IPS-15b (cell line): ENCODE data around the gene ZFYVE28.
A peak's percentile ranks its signal among the peaks of the same experiment; 100 is the strongest.

ENCODE experiments used
- H3K27me3 ChIP-seq: one replicate; pipeline ENCODE4 v1.6.1; 2013; ENCODE audit warnings: low read length; ENCODE audit not compliant: control insufficient read depth, insufficient read depth
- H3K36me3 ChIP-seq: one replicate; pipeline ENCODE4 v1.6.1; 2013; ENCODE audit warnings: low read length; ENCODE audit not compliant: control insufficient read depth, insufficient read depth
- H3K4me1 ChIP-seq: one replicate; pipeline ENCODE4 v1.6.1; 2013; ENCODE audit warnings: mild to moderate bottlenecking, low read length; ENCODE audit not compliant: control insufficient read depth, insufficient read depth
- H3K4me3 ChIP-seq: one replicate; pipeline ENCODE4 v1.5.1; 2013; ENCODE audit warnings: low read depth, low read length
- H3K9ac ChIP-seq: one replicate; pipeline ENCODE4 v1.6.1; 2013; ENCODE audit warnings: low read depth, mild to moderate bottlenecking, low read length
- H3K9me3 ChIP-seq: one replicate; pipeline ENCODE4 v1.6.1; 2013; ENCODE audit warnings: mild to moderate bottlenecking, low read length; ENCODE audit not compliant: control insufficient read depth, insufficient read depth

Gene ZFYVE28

DNA sequence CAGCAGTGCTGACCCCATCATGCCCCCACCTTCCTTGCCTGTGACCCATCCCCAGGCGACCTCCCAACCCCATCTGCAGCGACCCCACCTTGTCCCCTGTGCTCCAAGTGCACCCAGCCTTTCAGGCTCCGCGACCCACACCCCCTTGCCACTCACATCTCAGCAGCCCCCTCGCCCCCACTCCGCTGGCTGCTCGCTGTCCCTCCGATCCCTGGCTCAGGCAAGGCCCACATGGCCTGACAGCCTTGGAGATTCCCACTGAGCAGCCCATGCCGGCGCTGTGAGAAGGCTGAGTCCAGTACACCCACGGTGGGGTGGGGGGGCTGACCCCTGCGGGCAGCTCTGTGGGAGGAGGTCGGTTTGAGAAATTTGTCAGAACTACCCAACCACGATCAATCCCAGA lies 9.1 kb downstream of the ZFYVE28 start:
- Histone ChIP-seq H3K9ac (no peak overlapping the region), H3K4me3 (no peak overlapping the region), H3K4me1 (peaks cover 4% of the 10 kb centered on the region), H3K9me3 (no peaks in the 10 kb centered on the region), H3K36me3 (no peaks in the 10 kb centered on the region), H3K27me3 (peaks cover 8% of the 10 kb centered on the region)

DNA sequence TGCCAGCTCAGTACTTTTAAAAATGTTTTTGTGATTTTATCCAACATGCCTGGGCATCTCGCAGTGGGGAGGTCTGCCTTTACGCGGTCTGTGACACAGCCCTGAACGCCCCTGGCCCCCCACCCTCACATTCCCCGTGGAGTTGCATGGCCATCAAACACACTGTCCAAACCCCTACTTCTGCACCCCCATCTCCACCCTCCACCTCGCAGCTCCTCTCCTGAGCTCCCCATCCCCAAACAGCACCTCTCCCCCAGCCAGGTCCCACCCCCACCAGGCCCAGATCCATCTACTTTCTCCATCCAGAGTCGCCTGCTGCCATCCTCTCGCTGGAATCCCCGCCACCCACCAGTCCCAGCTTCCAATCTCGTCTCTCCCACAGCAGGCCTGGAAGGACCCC lies 9.5 kb downstream of the ZFYVE28 start:
- Histone ChIP-seq H3K27me3 (peaks cover 4% of the 10 kb centered on the region), H3K4me1 (peaks cover 4% of the 10 kb centered on the region), H3K9me3 (no peaks in the 10 kb centered on the region), H3K9ac (no peak overlapping the region), H3K36me3 (no peaks in the 10 kb centered on the region), H3K4me3 (no peak overlapping the region)

- Histone ChIP-seq H3K9me3 (no peaks in the 10 kb centered on the region), H3K27me3 (peaks cover under 1% of the 10 kb centered on the region), H3K4me3 (no peak overlapping the region), H3K9ac (no peak overlapping the region), H3K36me3 (no peaks in the 10 kb centered on the region), H3K4me1 (peaks cover 1% of the 10 kb centered on the region)
Observed at GRCh38 chr4:2408401-2408958, 10.0 kb downstream of the ZFYVE28 start.

- H3K4me1 ChIP-seq: no peaks in the 10 kb centered on the region
- no peaks in the 10 kb centered on the region for H3K9me3 ChIP-seq
- no peaks in the 10 kb centered on the region for H3K36me3 ChIP-seq
- no peaks in the 10 kb centered on the region for H3K27me3 ChIP-seq
- no peak overlapping the region for H3K9ac ChIP-seq
- H3K4me3 ChIP-seq: no peak overlapping the region
Observed at GRCh38 chr4:2407991-2408342, 10.5 kb downstream of the ZFYVE28 start.

DNA sequence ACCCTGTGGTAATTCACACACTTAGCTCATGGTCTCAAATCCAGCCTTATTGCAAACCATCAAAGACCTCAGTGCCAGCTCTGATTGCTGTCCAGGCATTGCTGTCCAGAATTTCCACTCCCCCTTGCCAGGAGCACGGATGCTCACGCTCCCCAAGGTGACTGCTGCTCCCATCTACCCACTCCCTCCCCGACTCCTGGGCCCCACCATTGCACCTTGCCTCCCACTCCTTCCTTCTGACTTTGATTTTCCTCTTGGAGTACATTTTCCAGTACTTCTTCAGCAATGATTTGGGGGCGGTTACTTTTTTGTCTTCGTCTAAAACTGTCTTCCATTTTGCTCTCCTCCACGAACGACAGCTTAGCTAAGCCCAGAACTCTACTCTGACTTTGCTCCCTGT lies 11.5 kb downstream of the ZFYVE28 start:
- Histone ChIP-seq H3K27me3 (no peaks in the 10 kb centered on the region), H3K4me1 (peaks cover 7% of the 10 kb centered on the region), H3K9ac (no peak overlapping the region), H3K4me3 (no peak overlapping the region), H3K9me3 (no peaks in the 10 kb centered on the region), H3K36me3 (no peaks in the 10 kb centered on the region)

DNA sequence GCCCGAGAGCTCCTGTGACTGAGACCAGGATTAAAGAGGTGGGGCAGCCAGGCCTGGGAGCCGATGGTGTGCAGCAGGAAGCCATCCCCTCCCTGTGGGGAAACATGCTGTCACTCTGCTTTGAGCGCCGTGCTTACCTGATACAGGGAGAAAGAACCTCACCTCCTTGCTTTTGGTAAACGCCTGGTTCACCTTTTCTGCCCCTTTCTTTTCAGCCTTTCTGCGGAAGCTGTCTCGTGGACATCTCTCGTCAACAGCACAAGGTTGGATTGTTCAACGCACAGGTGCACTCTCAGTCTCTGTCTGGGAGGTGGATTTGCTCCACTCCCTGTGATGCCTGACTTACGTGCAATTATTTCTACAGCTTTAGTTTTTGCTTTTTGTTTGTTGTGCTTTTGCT lies 12.0 kb downstream of the ZFYVE28 start:
- Histone ChIP-seq H3K36me3 (no peaks in the 10 kb centered on the region), H3K27me3 (no peaks in the 10 kb centered on the region), H3K9ac (no peak overlapping the region), H3K4me3 (no peak overlapping the region), H3K9me3 (no peaks in the 10 kb centered on the region), H3K4me1 (peaks cover 9% of the 10 kb centered on the region)

GRCh38 chr4:2402941-2403340 lies 15.5 kb downstream of the ZFYVE28 start:
- H3K9ac ChIP-seq: no peak overlapping the region
- H3K9me3 ChIP-seq: no peaks in the 10 kb centered on the region
- H3K4me1 ChIP-seq: peaks cover 11% of the 10 kb centered on the region
- no peaks in the 10 kb centered on the region for H3K27me3 ChIP-seq
- no peaks in the 10 kb centered on the region for H3K36me3 ChIP-seq
- no peak overlapping the region for H3K4me3 ChIP-seq

GRCh38 chr4:2402048-2402842 lies 16.2 kb downstream of the ZFYVE28 start:
- H3K27me3 ChIP-seq: no peaks in the 10 kb centered on the region

DNA sequence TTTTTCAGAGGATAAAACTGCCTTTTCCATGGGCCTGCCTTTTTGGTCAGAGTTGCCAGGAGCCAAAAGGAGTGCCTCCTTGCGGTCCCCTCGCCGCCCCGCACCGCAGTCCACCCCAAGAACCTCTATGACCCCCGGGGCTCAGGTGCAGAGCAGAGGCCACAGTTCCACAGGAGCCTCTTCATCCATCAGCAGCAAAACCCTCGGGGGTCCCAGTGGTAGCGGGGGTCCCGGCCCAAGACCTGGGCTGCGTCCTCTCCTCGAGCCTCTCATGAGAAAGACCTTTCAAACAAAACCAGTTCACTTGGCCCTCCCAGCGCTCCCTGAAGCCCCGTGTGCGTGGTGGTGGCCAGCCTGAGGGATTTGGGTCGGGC lies 16.8 kb downstream of the ZFYVE28 start:
- Histone ChIP-seq H3K4me1 (peaks cover 11% of the 10 kb centered on the region), H3K4me3 (peak overlapping the region; percentile 39), H3K36me3 (no peaks in the 10 kb centered on the region), H3K27me3 (no peaks in the 10 kb centered on the region), H3K9ac (no peak overlapping the region), H3K9me3 (no peaks in the 10 kb centered on the region)

More at GRCh38 chr4:2402048-2402842, 16.2 kb downstream of the ZFYVE28 start:
- H3K4me3 ChIP-seq: peak overlapping the region; percentile 39
- H3K36me3 ChIP-seq: no peaks in the 10 kb centered on the region
- H3K4me1 ChIP-seq: peaks cover 11% of the 10 kb centered on the region
- no peaks in the 10 kb centered on the region for H3K9me3 ChIP-seq
- H3K9ac ChIP-seq: no peak overlapping the region

DNA sequence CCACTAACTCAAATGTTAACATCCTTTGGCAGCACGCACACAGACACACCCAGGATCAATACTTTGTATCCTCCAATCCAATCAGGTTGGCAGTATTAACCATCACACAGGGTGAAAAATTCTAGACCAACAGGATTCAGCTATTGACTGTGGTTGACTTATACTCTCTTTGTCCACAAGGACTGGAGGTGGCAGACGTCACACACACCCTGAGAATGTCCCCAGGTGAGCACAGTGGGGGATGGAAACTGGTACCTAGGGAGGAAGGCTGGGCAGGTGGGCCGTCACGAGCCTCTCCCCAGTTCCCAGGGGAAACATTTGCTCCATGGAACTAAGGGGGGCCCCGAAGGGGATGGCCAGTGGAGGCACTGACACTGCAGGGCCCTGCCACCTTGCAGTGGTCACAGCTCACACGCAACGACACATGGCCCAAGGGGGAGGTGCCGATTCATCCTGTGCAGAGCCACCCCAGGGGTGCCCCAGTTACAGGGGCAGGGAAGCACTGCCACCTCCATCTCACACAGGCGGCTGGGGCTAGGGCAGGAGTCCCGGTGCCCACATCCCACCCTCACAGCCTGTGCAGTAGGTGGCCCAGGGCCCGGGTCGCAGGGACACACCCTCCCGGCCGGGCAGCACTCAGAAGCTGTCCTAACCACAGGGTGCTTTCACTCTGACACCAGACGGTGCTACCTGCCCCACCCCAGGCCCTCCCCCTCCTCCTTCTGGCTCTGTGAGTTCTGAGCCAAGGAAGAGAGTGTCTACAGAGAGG lies 17.4 kb downstream of the ZFYVE28 start:
- no peak overlapping the region for H3K9ac ChIP-seq
- H3K27me3 ChIP-seq: no peaks in the 10 kb centered on the region
- no peaks in the 10 kb centered on the region for H3K9me3 ChIP-seq
- no peaks in the 10 kb centered on the region for H3K36me3 ChIP-seq
- peaks cover 11% of the 10 kb centered on the region for H3K4me1 ChIP-seq
- no peak overlapping the region for H3K4me3 ChIP-seq

GRCh38 chr4:2399631-2400190 lies 18.7 kb downstream of the ZFYVE28 start:
- Histone ChIP-seq H3K4me3 (no peak overlapping the region), H3K9me3 (no peaks in the 10 kb centered on the region), H3K27me3 (peaks cover 2% of the 10 kb centered on the region), H3K36me3 (no peaks in the 10 kb centered on the region), H3K4me1 (peaks cover 11% of the 10 kb centered on the region), H3K9ac (no peak overlapping the region)
